Astrocyte of the hippocampus (primary cell): ENCODE measurements around the gene SHISA4.
A peak's percentile ranks its signal among the peaks of the same experiment; 100 is the strongest.
"Not testable (repeated sequence)": the region's sequence is repeated elsewhere in the genome, so short reads cannot be mapped to it uniquely, and the experiment has no call there.

Experiments
- DNase-seq: peaks from one replicate; pipeline ENCODE4 v3.0.0; 2011; ENCODE audit warnings: low read depth, low spot score

SHISA4 gene, protein sequence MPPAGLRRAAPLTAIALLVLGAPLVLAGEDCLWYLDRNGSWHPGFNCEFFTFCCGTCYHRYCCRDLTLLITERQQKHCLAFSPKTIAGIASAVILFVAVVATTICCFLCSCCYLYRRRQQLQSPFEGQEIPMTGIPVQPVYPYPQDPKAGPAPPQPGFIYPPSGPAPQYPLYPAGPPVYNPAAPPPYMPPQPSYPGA

DNA sequence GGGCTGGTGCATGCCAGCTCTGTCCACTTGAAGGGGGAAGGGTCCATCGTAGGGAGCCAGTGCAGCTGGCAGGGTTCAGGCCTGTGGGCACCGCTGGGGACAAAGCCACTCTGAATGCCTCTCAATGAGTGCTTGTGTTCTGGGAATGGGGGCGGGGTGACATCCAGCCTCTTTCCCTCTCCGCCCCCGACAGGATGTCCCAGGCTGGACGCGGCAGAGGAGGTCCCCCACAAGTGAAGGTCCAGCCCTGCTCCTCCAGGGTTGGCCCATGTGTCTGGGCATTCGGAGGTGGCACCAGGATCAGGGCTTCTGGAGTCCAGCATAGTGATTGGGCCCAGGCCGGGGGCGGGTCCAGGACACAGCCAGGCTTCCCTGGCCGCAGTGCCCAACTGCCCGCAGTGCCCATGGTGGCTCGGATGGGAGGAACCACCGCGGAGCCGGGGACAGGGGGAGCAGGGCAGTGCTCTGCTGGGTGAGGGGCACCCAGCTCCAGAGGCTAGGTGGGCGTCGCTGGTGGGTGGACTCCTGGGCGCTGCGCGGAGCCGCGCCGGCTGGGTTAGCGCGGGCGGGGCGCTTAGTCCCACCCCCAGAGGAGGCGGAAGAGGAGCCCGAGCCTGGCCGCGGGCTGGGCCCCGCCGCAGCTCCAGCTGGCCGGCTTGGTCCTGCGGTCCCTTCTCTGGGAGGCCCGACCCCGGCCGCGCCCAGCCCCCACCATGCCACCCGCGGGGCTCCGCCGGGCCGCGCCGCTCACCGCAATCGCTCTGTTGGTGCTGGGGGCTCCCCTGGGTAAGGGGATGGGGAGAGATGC lies at the start of gene SHISA4:
Gene SHISA4 (plus strand): TSS at position 617 of the 808 bp plus-strand sequence. CDS start 97 bp downstream, at position 714.
- peak; percentile 84 for DNase-seq

DNA sequence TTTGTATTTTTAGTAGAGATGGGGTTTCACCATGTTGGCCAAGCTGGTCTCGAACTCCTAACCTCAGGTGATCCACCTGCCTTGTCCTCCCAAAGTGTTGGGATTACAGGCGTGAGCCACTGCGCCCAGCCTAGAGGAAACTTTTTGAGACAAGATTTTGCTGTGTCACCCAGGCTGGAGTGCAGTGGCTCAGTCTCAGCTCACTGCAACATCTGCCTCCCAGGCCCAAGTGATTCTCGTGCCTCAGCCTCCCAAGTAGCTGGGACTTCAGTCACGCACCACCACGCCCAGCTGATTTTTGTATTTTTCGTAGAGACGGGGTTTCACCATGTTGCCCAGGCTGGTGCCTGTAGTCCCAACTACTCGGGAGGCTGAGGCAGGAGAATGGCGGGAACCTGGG lies 49.6 kb upstream of the SHISA4 start:
- not testable (repeated sequence) for DNase-seq

DNA sequence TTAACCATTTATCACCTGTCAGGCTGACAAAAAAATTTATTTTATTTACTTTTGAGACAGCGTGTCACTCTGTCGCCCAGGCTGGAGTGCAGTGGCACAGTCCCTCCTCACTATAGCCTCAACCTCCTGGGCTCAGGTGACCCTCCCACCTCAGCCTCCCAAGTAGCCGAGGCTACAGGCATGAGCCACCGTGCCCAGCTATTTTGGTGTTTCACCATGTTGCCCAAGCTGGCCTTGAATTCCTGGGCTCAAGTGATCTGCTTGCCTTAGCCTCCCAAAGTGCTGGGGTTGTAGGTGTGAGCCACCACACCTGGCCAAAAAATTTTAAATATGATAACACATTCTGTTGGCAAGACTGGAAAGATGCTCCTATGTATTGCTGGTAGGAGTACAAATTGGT lies 48.6 kb upstream of the SHISA4 start:
- DNase-seq: no peak

DNA sequence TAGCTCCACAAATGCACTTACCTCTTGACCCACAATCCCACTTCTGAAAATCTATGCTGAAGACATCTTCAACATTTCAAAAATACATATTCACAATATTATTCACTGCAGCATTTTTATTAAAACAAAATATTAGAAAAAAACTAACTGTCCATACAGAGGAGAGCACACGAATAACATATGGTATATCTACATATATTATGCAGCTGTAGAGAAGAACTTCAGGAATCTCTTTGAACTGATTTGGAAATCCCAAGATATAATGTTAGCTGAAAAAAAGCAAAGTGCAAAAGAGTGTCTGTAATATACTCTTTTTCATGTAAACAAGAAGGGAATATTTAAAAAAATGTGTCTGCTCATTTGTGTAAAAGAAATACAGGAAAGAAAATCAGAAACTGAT lies 48.2 kb upstream of the SHISA4 start:
- no peak for DNase-seq

DNA sequence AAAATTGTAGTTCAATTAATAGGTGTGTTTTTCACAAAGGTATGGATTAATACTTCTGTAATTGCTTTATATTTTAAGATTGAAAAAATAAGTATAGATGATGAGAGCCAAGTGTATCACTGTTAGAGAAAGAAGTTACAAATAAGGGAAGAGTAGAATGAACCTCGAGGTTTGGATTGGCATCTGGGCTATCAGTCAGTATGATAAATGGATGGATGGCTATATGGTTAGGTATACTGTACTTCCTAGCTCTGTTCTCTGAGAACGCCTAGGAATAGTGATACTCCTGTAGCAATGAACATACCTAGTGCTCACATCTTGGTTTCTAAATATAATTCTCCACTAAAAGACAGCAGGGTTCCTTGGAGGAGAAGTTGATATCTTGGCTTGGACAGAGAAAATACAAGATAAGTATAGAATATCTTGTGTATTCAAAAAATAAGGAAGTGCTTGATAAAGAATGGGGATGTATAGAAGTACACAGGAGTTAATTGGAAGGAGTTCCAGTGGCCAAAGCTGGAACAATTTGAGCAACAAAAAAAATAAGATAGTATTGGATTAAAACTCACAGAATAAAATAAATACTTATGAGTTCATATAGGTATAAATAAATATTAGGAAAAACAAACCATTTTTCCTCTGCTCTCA lies 47.3 kb upstream of the SHISA4 start:
- no peak for DNase-seq

DNA sequence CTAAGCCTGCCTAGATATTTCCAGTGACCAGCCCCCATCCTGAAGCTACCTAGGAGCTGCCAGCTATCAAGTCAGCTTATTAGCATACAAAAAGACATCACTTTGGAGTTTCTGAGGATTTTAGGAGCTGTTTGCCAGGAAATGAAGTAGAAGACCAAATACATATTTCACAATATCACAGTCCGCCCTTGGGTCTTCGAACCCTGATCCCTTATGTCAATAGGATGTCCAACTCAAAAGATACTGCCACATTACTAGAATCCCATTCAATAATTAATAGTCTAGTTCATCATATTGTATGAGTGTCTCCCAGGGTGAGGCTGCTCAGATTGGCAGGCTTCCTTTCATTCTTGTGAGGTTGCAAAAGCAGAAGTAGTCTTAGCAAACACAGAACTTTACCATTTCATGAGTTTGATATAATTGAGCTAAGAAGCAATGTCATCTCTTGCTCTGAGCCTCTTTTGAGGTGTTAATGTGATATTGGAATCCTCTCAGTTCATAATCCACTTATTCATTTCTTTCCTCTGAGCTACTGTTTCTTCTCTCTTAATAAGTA lies 46.1 kb upstream of the SHISA4 start:
- DNase-seq: no peak

DNA sequence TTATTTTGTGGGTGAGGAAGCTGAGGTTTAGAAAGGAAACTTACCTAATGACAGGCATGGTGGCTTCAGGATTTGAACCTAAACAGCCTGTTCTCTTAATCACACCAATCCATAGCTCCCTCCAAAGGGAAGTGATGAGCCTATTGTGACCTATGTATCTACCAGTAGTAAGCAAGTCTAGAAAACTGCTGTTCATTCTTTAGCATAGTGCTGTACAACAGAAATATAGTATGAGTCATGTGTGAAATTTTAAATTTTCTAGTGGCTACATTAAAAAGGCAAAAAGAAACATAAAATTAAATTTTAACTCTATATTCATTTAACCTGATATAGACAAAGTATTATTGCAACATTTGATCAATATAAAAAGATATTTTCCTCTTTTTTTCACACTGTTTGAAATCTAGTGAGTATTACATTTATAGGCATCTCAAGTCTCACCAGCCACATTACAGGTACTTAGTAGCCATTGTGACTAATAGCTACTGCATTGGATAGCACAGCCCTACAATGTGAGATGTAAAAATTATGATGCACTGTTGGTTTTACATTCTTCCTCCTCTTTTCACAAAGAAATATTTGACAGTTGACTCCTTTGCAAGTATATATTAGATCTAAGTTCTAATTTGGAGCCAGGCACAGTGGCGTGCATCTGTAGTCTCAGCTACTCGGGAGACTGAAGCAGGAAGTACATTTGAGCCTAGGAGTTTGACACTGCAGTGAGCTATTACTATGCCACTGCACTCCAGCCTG lies 43.2 kb upstream of the SHISA4 start:
- DNase-seq: peak; percentile 18

DNA sequence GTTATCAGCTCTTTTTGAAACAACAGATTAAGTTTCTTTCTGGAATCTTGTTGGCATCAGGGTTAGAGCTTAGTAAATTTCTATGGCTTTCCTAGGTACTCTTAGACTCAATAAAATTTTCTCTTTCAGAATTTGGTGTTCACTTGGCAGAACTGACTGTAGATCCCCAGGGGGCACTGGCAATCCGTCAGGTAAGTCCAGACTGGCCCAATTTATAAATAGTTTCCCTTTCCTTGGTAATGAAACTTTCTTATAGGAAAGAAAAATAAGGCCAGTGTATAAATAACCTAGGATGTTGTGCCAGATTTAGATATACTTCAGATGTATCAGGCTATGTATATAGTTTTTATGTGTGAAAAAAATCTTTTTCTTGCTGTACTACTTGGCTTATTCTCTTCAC lies 41.5 kb upstream of the SHISA4 start:
- no peak for DNase-seq

DNA sequence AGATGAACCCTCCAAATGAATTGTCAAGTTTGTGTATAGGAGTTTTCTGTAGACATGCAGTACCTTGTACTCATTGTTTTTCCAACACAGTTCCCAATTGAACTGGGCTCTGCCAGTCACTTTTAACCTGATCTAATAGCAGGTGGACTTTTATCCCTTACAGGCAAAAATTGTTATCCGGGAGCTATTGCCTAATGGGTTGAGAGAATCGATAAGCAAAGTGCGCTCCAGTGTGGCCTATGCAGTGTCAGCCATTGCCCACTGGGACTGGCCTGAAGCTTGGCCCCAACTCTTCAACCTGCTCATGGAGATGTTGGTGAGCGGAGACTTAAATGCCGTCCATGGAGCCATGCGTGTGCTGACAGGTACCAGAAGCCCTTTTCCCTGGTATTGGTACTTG lies 40.5 kb upstream of the SHISA4 start:
- no peak for DNase-seq

DNA sequence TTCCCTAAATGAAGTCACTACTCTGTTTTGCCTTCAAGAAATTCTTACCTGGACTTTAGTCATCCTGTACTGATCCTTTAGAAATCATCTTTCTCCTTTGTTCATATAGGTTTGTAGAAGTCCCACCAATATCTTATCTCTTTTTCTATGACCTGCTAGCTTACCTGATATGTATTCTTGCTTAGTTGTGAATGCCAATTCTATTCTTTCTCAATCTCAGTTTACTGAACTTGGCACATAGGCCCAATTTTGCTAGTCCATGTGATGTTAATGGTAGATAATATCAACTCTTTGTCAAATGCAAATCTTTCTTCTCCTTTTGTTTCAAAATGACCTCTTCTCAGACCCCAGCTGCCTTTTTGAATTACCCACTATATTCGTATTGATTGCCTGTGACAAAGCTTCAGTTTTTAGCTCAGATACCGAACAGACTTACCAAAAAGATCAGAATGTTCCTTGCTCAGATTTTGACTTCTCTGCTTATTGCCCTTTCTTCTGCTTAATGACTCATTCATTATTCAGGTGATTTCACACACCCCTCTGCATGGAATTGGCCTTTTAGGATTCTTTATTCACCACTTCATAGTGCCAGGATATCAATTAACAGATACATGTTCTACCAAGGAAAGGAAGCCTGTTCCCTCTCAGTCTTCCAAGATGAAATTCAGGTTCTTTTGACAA lies 39.2 kb upstream of the SHISA4 start:
- no peak for DNase-seq

DNA sequence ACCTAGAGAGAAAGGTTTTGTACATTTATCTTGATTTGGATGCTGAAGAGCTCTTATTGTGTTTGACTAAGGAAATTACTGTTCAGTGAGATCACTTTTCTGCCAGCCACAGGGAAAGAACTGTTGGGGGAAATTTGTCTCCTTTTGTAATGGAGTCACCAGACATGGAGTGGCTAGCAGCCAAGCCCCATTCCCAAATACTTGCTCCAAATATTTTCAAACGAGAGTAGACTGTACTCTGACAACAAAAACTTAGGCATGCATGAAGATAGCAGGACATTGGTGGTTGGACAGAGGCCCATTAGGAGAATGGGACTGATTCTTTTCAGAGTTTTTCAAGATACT lies 38.7 kb upstream of the SHISA4 start:
- peak; percentile 96 for DNase-seq

DNA sequence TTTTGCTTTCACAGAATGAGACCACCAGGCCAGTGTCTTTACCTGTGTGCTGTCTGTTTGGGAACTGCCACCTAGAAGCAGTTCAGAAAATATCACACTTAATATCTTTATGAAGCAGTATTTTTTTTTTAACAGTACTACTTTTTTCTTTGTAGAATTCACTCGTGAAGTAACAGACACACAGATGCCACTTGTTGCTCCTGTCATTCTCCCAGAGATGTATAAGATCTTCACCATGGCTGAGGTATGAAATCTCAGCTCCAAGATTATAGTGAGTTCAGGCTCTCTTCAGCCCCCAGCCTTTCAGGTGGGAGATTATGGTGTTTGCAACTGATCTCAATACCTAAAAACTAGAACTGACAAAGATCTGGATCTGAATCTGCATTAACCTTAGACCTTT lies 36.7 kb upstream of the SHISA4 start:
- DNase-seq: no peak

DNA sequence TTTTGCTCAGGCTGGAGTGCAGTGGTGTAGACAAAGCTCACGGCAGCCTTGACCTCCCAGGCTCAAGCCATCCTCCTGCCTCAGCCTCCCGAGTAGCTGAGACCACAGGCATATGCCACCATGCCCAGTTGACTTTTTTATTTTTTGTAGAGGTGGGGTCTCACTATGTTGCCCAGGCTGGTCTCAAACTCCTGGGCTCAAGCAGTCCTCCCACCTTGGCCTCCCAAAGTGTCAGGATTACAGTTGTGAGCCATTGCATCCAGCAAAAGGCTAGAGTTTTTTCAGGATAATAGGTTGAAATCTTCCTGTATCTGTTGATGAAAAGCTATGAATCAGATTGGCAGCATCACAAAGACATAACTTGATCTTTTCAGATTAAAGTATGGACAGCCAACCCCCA lies 32.0 kb upstream of the SHISA4 start:
- not testable (repeated sequence) for DNase-seq

DNA sequence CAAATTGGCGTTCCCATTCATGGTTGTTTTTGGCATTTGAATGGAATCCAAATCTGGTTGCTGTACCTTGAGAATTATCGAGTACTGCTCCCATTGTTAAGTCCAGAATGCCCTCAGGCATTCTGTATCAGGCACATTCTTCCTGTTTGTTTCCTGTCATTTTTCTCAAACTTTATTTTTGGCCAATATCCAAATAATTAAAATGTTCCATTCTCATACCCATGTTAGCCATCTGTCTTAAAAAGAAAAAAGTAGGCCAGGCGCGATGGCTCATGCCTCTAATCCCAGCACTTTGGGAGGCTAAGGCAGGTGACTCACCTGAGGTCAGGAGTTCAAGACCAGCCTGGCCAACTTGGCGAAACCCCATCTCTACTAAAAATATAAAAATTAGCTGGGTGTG lies 29.3 kb upstream of the SHISA4 start:
- no peak for DNase-seq

DNA sequence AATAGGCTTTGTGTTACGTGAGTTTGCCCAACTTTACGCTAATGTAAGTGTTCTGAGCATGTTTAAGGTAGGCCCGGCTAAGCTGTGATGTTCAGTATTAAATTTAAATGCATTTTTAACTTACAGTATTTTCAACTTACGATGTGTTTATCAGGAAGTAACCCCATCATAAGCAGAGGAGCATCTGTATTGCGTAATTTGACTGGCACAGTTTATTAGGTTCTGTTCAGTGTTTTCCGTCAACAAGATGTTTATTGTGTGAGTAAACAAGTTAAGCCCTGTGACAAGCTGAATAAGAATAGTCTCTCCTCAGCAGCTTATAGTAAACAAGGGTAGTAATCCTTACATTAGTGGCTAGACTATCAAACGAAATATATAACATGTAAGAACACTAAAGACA lies 27.2 kb upstream of the SHISA4 start:
- no peak for DNase-seq

DNA sequence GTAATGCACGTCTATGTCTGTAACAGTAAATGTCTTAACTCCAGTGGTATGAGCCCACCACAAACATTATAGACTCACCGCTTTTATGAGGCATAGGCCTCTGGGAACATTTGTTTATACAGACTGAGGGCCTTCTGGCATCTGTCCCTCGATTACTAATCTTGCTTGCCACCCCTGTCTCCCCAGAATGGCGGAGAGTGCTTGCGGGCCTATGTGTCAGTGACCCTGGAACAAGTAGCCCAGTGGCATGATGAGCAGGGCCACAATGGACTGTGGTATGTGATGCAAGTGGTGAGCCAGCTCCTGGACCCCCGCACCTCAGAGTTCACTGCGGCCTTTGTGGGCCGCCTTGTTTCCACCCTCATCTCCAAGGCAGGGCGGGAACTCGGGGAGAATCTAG lies 18.3 kb upstream of the SHISA4 start:
- DNase-seq: peak; percentile 73

DNA sequence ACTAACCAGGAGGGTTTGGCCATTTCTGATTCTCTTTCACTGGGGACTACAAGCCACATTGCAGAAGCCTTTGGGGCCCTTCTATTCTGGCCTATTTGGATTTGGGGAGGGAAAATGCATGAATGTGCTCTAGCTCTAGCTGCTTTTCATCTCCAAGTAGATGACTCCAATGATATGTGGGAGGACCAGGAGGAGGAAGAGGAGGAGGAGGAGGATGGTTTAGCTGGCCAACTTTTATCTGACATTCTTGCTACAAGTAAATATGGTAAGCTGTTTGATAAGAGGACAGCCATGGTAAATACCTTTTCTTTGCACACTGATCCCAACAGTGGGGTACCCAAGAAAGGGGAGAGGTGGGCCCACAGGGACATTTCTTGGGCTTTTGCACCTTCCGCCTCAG lies 14.0 kb upstream of the SHISA4 start:
- no peak for DNase-seq

DNA sequence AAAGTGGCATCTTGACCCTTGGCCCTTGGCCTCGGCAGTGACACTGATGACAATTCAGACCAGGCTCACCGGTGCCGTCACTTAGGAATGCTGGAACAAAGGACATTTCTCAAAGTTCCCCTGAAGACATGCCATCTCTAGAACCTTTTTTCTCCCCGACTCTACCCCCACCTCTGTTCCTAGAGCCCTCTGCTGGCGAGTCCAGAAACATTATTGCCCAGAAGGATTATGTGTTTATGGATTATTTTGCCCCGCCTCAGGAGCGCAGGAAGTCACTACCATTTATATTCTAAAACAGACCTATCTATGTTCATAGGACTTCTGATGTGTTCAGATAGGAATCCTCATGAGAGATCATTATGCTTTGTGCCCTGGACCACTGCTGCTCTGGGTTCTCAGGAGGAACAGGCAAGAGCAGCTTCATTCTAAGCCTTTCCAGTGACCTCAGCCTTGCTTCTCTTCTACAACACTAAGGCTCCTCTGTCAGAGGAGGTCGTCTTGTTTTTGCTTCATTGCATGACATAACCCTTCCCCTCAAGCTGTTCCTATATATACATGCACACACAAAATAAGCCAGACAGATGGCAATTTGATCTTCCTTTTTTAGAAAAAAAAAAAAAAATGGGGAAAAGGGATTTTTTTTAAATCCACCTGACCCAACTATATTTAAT lies 12.4 kb upstream of the SHISA4 start:
- DNase-seq: no peak

DNA sequence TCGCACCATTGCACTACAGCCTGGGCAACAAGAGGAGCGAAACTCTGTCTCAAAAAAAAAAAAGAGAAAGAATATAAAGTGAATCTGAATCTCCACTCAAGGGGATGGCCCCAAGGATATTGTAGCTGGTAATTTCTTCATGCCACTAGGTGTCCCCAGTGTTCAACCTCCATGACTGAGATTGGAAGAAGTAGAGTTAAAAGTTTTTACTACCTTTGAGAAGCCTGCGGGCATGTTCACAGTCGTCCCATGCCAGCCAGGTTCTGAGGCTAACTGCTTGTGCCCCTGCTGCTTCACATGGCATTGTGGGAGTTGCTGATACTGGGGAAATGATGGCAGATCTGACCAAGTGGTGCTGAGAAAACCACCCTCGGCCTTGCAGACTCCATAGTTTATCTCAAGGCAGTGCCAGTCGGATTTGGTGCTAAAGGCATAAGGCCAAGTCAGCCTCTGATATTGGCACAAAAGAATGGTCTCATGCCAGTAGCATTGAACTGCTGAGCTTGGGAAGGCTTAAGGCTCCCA lies 10.8 kb upstream of the SHISA4 start:
- peak; percentile 79 for DNase-seq

DNA sequence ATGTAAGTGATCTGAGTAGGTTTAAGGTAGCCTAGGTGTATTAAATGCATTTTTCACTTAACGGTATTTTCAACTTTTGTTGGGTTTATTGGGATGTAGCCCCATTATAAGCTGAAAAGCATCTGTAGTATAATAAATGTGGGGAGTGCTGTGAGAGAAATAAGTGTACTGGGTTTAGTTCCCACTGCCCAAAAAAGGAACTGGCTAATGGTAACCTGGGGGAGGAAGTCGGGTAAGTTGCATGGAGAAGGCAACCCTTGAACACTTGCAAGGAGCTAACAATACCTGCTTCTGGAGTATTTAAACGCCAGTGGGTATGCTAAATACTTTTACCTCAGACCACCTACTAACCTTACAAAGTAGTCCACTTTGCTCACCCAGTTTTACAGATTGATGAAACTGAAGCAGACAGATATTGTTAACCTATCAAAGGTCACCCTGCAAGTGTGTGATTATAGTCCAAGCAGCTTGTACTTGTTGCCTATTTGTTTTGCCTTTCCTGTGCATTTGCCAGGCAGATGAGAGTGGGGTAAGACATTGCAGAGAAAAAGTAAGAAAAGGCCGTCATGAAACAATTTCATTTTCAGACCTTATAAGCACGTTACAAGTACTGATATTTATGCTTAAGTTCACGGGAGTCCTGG lies 7.6 kb upstream of the SHISA4 start:
- DNase-seq: no peak
